GM12873 (cell line): Measurements from ENCODE around the gene KRT74.
A peak's percentile ranks its signal among the peaks of the same experiment; 100 is the strongest.

Source experiments
- TF ChIP-seq, protein P1 (sequence below): IDR thresholded peaks from 2 replicates; pipeline ENCODE4 v1.5.1; 2012; ENCODE audit warnings: low read depth, mild to moderate bottlenecking, moderate library complexity, low read length, control low read depth; ENCODE audit not compliant: insufficient read depth; ENCODE audit errors: missing control alignments

The KRT74 gene

DNA sequence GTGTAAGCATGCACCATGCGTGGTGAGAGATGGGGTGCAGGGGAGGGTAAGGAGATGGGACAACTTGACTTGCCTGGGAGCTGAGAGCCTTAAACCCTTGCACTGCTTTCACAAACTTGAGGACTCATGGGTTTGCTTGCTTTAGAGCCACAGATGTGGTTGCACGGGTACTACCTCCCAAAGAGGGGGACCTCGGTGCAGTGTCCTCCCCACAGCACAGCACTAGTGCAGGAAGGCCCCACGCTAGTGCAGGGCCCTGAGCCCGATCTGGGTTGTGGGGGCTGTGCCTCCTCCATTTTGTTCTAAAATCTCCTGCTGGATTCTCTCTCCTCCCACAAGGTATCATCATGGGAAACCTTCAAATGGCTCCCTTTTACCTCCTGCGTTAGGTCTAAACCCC, 16.4 kb upstream of the KRT74 start:
- TF ChIP-seq, protein P1, sequence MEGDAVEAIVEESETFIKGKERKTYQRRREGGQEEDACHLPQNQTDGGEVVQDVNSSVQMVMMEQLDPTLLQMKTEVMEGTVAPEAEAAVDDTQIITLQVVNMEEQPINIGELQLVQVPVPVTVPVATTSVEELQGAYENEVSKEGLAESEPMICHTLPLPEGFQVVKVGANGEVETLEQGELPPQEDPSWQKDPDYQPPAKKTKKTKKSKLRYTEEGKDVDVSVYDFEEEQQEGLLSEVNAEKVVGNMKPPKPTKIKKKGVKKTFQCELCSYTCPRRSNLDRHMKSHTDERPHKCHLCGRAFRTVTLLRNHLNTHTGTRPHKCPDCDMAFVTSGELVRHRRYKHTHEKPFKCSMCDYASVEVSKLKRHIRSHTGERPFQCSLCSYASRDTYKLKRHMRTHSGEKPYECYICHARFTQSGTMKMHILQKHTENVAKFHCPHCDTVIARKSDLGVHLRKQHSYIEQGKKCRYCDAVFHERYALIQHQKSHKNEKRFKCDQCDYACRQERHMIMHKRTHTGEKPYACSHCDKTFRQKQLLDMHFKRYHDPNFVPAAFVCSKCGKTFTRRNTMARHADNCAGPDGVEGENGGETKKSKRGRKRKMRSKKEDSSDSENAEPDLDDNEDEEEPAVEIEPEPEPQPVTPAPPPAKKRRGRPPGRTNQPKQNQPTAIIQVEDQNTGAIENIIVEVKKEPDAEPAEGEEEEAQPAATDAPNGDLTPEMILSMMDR, result no peak

DNA sequence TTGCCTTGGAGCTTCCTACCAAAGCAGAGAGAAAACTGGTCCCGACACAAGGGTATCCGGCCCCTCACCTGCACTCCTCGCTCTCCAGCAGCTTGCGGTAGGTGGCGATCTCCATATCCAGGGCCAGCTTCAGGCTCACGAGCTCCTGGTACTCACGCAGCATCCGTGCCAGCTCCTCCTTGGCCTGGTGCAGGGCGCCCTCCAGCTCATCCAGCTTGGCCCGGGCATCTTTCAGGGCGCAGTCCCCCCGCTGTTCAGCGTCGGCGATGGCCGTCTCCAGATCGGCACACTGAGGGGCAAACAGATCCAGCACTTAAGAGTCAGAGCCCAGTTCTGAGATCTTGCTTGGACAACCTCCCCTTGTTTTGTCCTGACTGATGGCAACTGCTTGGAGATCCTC, 13.9 kb upstream of the KRT74 start:
- TF ChIP-seq, protein P1, result no peak

- TF ChIP-seq, protein P1, result no peak
These were observed 12.3 kb upstream of the KRT74 start for GRCh38 chr12:52585946-52586345.

- TF ChIP-seq, protein P1, result no peak
These were observed 11.4 kb upstream of the KRT74 start for GRCh38 chr12:52585066-52585465.

DNA sequence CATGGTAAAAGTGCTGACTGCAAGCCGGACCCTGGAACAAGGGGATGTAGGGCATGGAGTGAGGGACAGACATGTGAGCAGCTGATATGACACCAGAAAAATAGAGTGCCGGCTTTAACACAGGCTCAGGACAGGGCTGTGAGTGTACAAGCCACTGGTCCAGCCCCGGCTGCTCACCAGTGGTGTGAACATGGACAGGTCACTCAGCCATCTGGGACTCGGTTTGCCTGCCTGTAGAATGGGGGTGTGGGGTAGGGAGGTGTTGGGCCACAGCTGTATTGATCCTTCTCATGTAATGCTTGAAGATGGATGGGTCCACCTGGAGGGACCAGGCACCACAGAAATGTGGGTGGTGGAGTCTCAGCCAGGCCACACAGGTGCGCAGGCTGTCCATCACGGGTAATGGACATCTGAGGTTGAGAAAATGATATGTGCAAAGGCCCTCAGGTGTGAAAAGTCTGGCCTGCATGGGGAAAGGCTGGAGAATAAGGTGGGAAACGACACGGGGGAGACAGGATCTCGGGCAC, 10.6 kb upstream of the KRT74 start:
- TF ChIP-seq, protein P1, result no peak

- TF ChIP-seq, protein P1, result peak; percentile 75
These were observed 9.4 kb upstream of the KRT74 start for GRCh38 chr12:52582971-52583456.

DNA sequence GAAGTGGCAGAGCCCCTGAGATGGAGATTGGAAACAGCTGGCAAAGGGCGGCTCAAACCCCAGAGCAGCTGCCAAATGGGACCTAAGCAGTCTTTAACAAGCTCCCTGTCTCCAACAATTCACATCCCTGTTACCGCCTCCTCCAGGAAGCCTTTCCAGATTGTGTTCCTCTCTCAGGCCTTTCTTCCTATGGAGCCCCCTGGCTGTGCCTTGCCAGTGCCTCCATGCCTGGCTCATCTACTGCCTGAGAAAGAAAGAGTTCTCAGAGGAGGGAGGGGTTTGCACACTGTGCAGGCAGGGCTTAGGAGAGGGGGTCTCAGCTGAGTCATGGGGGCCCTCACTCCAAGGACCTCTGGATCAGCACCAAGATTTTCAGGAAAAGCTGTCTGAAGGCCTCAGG, 8.8 kb upstream of the KRT74 start:
- TF ChIP-seq, protein P1, result no peak
